GM19099 (cell line): Measurements from ENCODE around the gene IGDCC3.

ENCODE experiments used
- POLR2A ChIP-seq: IDR thresholded peaks from 3 replicates; pipeline ENCODE4 v1.6.1; 2011; ENCODE audit warnings: low read depth; ENCODE audit not compliant: insufficient read length; ENCODE audit errors: extremely low read depth

IGDCC3 gene

DNA sequence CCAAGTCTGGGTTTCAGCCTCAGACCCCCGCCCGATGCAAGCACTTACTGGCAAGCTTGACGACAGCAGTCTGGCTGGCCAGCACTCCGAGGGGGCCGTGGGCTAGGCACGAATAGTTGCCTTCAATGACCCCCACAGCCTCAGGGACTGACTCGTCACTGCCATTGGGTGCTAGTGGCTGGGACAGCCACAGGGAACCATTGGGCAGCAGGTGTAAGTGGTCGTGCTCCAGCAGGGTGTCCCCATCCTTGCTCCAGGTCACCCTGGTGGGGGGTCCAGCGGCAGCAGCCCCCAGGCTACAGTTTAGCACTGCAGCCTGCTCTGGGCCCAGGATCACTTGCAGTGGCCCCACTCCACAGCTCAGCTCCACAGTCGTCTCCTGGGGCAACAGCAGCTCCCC, 33.2 kb upstream of the IGDCC3 start:
- no peak for TF ChIP-seq POLR2A

DNA sequence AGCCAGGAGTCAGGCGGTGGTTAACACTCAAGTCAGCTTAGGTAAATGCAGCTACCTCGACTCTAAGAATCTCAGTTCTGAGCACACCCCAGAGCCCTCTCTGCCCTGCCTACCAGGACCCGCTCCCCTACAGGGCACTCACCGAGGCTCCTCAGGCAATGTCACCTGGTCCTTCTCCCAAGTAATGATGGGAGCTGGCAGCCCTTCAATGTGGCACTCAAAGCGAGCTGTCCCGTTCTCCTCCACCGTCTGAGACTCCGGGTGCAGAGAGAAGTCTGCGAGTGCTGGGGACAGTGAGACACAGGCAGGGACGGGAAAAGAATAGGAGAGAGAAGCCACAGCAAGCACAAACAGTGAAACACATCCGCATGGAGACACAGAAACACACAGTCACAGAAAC, 32.2 kb upstream of the IGDCC3 start:
- TF ChIP-seq POLR2A, result no peak

DNA sequence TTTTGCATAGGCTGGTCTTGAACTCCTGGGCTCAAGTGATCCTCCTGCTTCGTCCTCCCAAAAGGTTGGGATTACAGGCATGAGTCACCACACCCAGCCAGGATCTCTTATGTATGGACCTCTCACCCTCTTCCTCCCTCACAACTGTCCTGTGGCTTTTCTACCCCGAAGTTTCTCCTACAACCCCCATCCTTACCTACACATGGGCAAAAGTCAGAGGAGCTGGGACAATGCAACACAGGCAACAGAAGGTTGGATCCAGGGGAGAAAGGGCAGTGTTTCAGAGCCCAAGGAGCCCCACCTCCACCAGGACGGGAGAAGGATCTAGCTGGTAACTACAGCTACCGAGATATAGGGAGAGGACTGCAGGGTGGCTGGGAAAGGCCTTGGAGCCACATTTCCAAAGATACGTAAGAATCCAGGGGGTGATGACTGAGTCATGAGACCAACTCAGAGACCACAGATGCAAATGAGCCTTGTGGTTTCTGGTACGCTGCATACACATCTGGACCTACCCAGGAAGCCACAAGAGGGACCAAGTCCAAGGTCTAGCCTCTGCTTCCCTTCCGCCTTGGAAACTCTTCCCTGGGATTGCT, 31.3 kb upstream of the IGDCC3 start:
- no peak for TF ChIP-seq POLR2A

DNA sequence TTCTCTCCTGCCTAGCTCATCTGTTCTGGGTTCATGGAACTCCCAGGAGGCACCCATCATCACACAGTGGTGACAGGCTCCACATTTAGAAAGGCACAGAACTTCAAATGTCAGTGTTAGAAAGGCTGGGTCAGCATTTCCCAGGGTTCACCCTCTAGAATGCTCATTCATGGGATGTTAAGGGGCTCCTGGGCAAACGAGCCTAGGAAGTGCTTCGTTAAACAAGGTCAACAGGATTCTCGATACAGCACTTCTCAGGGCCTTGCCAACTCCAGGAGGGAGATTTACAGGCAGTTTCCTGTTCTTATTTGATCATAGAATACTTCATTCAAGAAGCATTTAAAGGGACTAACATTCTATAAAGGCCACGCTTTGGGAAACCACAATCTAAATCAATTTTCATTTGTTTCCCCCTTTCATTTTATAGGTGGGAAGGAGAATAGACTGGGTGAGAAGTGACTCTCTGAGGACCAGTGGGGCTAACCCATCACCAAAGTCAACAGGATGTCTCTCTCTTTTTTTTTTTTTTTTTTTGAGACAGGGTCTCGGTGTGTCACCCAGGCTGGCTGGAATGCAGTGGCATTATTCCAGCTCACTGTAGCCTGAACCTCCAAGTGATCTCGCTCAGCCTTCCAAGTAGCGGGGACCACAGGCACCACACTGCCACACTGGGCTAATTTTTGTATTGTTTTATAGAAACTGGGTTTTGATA, 30.7 kb upstream of the IGDCC3 start:
- no peak for TF ChIP-seq POLR2A

DNA sequence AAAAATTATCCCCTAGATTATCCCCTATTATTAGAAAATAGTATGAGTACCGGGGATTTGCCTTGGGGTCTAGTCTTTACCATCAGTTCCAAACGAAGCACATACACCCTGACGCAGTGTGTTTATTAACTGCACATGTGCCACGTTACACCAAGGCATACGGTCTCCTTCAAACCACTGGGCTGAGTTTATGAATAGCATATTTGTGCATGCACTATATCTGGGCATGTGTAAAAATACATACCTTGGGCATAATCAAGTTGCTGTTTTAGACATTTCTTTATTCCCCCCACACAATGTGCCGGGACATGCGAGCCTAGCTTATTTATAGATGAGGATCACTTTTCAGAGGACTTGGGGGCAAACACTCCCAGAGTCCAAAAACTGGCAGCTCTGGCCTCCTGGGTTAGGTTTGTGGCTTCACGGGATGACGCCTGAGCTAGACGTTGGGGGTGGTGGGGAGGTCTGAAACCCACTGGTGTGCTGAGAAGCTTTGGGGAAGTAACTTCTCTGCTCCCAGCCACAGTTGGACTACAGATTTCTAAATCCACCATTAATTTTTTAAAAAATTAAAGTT, 28.7 kb upstream of the IGDCC3 start:
- TF ChIP-seq POLR2A, result no peak

DNA sequence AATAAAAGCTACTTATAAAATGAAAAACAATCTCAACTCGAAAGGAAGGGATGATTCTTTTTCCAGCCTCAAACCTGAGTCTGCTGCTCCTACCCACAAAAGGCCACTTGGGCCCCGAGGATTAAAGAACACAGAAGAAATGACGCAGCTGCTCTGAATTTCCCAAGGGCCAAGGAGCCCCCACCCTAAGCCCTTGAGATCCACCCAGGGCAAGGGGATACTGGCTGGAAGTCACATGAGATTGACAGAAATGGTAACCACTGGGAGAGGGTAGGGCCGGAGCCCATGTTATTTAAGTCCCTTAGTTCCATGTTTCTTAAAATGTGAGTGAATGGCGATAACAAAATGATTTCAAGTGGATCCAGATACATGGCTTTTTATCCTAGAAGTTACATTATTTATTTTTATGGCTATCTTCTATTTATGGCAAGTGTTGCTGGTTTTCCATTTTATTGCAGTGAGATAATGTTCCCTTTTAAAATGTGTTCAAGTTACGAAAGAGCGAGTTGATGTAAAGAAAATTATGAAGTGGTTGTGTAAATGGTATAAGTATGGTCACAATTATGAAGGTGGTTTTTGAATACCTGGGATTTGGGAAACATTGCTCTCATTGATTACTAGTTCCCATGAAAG, 28.1 kb upstream of the IGDCC3 start:
- TF ChIP-seq POLR2A, result no peak

DNA sequence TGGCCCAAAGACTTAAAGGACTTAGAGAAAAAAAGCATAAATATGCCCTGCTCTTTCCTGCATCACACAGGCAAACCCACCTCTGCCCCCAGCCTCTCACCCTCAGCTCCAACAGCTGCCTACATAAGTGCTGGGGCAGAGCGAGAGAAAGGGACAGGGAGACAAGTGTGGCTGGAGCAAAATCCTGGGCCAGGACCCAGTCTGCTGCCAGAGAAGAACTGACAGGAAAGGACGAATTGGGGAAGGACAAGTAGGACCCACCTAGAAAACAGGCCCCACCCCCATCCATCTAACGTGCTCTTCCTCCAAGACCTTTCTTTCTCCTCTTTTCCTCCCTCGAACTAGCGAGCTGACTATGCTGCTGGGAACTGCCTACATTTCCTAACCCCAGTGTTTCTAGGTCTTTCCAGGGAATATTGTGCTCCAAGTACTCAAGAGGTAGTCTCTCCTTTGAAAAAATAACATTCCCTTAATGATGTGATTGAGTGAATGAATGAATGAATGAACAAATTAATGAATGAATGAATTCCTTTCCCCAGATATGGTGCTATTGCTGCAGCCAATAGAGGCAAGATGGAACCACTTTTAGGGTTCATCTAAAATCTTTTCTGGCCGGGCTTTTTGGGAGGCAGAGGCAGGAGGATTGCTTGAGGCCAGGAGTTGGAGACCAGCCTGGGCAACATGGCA, 26.5 kb upstream of the IGDCC3 start:
- no peak for TF ChIP-seq POLR2A

DNA sequence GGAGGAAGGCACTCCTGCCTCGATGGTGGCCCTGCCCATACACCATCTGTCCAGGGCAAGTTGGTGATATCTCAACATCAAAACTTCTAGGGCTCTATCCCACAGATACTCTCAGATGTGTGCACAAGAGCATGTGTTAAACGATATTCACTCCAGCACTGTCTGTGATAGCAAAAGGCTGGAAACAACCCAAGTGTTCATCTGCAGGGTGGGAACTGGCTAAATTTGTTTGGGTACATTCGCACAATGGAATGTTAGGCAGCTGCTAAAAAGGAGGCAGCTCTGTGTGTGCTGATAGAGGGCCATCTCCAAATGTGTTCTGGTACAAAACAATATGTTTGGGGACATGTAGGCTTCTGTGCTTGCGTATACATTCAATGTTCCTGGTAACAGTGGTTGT, 25.2 kb upstream of the IGDCC3 start:
- no peak for TF ChIP-seq POLR2A

DNA sequence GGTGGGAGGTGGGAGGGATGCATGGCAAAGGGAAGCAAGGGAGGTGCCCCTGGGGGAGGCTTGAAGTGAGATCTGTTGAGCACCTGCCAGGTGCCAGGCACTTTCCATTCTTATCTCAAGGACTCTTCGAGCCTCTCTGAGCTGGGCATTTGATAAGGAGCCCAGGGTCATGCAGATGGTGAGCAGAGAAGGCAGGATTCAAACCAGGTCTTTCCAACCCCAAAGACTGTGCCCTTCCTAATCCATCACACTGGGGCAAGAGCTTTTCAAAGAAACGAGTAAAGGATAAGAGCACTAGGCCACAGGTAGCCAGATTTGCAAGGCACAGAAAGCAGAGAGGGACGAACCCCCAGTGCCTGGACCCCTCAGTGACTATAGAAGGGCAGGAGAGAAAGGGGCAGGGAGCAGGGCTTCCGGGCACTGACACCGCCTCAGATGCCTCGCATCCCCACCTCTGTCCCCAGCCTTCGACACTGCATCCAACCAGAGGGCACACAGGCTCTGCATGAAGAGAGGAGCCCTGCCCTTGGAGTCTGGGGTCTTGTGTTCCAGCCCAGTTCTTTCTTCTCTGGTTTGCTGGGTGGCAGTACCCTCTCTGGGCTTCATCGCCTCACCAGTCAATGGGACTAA, 23.9 kb upstream of the IGDCC3 start:
- no peak for TF ChIP-seq POLR2A

DNA sequence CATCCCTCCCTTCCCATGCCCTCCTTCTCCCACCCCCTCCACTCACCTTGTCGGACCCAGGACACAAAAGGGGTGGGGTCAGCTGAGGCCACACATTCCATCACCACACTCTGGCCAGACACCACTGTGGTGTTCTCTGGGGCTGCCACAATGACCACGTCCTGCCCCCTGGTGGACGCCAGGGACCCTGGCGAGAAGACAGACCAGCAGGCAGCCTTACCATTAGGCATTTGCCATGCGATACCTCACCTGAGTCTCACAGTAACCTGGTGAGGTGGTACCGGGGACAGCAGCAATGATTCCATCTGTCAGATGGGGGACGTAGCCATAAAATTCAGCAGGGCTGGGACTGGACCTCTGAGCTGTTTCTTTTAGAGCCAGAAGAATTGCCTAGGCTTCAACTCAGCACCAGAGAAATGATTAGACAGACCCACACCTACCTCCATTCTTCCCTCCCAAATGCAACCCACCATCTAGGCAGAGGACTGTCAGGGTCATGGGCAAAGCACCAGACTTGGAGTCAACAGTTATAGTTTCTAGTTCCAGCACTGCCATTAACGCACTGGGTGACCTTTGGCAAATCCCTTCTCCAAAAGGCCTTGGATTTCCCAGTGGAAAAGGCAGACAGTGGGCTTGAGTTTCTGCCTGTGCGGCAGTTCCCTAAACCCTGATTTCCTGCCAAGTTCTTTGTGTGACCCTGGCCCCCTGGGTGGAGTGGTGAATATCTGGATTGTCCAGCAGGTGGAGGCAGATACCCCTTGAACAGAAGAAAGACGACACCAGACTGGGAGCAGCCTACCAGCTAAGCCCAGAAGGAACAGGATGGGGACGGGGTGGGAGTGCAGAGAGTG, 23.2 kb upstream of the IGDCC3 start:
- no peak for TF ChIP-seq POLR2A

DNA sequence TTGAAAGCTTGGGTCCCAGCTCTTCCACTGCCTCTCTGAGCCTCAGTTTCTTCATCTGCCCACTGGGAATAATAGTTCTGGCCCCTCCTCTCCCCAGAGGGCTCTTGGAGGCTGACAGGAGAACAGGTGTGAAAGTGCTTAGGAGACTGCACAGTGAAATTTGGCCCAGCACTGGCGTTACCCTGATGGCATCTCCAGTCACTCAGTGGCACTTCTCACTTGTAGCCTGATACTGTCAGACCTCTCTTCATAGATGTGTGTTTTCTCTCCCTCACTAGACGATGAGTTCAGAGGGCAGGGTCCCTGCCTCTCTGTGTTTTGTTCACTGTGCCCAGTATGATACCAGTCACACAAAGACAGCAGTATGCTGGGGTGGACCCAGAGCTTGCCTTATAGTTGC, 22.2 kb upstream of the IGDCC3 start:
- no peak for TF ChIP-seq POLR2A

DNA sequence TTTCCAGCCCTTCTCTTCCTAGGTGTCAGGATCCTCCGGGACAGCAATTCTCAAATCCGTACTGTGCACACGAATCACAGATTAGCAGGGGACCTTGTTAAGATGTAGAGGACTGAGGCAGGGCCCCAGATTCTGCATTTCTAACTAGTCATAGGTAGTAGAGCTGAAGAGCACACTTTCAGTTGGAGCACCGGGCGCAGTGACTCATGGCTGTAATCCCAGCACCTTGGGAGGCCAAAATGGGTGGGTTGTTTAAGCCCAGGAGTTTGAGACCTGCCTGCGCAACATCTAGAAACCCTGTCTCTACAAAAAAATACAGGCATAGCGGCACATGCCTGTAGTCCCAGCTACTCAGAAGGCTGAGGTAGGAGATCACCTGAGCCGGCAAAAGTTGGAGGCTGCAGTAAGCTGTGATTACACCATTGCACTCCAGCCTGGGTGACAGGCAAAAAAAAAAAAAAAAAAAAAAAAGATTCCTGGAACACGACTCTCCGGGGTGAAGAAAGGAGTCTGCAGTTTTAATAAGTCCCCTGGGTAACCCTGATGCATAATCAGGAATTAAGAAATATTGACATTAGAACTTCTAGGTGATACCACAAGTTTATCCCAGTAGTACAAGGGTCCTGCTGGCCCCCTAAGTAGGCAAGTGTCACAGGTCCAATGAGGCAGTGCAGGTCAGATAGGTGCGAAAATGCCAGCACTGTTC, 21.4 kb upstream of the IGDCC3 start:
- no peak for TF ChIP-seq POLR2A

DNA sequence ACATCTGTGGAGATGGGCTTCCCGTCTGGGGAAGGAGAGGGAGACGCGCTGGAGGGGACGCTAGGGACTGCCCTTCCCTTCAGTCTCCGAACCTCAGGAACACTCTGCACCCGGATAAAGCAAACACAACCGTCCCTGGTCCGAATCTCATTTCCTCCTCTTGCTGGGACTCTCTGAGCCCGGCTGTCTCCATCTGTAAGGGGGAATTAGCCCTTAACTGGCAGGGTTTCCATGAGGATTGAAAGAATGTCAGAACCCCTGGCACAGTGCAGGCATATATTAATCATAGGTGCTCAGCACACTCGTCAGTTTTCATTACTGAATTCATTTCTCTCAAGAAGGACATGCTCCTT, 19.1 kb upstream of the IGDCC3 start:
- TF ChIP-seq POLR2A, result no peak
